ENCODE data around the gene TSEN54.

DNA sequence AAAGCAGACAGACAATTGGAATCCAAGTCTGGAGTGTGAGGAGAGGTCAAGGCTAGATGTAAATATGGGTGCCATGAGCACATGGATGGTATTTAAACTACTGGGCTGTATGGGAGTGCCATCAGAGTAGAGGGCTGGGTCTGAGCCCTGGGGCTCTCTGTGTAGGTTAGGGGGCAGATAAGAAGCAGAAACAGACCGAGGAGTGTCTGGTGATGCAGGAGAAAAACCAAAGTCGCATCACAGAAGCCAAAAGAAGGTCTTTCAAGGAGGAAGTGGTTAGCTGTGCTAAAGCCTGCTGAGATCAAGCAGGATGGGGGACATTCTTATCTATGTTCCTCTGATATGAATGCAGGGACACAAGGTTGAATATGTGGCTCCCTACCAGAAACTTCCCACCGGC is 1.9 kb downstream of the TSEN54 start:
- TF ChIP-seq ZNF274 (IDR thresholded peaks at IDR 0.05; ENCODE audit: low read depth, low read length) (no peak), YY1 (IDR thresholded peaks at IDR 0.05; ENCODE audit: insufficient read depth, insufficient read length) (no peak)

All from NT2/D1 (cell line).